Central memory CD4-positive, alpha-beta T cell (primary cell): ENCODE data around the gene KDM4B.

ENCODE experiments used
- DNase-seq: peaks from one replicate; pipeline ENCODE4 v3.0.0; 2022

Gene KDM4B

DNA sequence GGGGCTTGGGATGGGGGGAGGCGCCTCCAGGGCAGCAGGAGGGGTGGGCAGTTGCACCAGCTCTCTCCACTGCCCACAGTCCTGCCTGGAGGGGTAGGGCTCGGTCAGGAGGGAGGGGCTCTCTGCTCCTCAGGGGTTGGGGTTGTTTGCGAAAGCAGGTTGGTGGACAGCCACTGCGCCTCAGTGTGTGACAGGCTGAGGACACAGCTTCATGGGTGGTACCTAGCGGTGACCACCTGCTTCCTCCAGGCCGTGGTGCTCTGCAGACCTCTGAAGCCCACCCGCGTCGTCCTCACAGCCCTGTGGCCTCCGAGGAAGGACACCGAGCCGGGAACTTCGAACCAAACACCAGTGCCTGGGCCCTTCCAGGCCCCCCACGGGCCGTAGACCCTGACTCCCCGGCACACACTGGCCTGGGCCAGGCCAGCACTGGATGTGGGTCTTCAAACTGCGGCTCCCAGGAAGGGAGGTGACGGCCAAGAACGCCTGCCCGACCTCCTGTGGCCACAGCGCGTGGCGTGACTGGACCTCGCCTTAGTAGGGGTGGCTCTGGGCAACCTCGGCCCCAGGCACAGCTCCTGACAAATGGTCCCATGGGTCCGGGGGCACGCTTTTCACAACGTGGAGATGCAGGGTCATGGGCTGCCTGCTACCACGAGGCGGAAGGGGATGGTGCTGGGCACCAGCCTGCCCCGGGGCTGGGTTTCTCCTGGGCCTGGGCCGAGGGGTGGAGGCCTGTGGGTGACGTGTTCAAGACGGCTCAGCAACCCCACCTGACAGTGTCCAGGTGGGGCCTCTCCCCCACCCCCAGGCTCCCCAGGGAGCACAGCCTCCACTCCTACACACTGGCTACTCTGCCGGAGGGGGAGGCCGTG lies 173.2 kb downstream of the KDM4B start:
- DNase-seq, result no peak

DNA sequence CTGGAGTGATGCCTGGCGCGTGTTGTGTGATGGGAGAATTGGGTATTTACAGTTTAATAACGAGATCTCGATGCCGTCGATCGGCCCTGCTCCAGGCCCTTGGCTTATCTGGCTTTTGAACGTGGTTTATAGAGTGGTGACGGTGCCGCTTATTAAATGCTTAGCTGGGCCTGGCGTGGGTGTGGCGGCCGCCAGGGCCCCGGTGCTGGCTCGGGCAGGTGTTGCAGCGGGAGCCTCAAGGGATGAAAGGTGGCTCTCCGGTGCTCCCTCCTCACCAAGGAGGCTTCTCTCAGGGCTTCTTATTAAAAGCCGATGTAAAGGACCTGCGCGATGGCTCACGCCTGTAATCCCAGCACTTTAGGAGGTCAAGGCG lies 173.8 kb downstream of the KDM4B start:
- DNase-seq, result no peak

DNA sequence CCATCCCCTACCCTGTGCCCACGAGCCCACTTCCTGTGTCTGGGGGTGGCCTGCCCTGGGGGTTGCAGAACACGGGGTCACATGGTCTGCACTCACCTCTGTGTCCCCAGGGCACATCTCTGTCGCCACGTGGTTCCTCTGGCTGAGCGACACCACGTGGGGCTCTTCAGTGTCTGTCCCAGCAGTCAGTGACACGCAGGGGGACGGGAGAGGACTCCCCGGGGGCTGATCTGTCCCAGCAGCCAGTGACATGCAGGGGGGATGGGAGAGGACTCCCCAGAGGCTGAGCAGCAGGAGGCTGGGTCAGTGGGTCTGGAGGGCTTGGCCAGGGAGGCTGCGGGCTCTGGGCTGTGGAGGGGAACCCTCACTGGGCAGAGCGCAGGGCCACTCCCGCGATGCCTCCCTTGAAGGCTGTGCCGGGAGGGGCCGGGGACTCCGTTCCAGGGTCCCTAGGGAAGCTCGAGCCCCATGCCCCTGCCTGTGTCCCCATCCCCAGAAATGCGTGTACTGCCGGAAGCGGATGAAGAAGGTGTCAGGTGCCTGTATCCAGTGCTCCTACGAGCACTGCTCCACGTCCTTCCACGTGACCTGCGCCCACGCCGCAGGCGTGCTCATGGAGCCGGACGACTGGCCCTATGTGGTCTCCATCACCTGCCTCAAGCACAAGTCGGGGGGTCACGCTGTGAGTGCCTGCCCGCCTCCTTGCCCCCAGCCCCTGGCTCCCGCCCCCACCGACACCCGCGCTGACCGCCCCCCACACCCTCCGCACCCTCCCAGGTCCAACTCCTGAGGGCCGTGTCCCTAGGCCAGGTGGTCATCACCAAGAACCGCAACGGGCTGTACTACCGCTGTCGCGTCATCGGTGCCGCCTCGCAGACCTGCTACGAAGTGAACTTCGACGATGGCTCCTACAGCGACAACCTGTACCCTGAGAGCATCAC lies 174.8 kb downstream of the KDM4B start:
- DNase-seq, result no peak

DNA sequence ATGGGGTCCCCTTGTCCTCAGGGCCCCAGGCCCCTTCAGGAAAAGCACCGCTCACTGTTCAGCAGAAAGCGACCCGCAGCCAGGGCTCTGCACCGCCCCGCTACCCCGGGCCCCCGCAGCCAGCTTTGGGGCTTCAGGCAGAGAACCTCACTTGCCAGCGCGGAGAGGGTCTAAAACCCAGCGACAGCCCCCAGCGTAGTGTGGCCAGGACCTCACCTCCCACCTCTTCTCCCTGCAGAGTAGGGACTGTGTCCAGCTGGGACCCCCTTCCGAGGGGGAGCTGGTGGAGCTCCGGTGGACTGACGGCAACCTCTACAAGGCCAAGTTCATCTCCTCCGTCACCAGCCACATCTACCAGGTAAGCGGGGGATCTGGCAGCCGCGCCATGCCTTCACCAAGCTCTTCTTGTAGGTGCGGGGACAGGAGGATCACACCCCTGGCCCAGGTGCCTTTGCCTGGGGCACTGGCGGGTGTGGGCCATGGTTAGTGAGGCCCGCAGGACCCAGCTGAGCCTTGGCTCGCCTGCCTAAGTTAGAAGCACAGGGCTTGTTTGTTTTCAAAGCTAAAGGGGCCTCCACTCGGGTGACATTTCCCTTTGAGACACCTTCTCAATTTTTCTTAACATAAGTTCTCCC lies 175.7 kb downstream of the KDM4B start:
- no peak for DNase-seq

DNA sequence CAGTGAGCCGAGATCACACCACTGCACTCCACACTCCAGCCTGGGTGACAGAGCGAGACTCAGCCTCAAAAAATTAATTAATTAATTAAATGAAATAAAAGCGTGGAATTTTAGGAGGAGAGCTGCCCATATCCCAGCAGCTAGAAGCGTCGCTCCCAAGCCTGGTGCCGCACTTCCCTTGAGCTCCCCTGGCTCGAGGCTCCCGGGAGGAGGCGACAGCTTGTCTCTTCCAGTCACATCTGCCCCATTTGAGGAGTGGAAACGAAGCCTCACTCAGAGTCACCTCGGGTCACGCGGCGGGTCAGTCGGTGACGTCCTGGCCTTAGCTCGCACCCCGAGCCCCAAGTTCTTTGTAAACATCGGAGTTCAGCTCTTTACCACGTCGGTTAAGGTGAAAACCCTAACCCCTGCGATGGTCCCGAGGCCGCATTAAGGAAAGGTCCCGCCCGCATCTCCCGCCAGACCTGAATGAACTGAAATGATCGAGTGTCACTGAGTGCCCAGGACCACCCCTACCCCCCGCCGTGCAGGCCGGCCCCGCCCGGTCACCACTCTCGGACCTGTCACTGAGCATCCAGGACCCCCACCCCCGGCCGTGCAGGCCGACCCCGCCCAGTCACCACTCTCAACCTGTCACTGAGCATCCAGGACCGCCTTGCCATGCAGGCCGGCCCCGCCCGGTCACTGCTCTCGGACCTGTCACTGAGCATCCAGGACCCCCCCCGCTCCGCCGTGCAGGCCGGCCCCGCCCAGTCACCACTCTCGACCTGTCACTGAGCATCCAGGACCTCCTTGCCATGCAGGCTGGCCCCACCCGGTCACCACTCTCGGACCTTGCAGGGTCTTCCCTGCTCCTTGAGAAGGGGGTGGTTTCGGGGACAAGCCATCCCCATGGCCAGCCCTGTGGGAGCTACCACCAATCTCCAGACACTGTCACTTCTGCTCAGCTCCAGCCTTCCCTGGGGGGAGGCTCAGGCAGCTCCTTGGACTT lies 176.9 kb downstream of the KDM4B start:
- DNase-seq, result no peak

DNA sequence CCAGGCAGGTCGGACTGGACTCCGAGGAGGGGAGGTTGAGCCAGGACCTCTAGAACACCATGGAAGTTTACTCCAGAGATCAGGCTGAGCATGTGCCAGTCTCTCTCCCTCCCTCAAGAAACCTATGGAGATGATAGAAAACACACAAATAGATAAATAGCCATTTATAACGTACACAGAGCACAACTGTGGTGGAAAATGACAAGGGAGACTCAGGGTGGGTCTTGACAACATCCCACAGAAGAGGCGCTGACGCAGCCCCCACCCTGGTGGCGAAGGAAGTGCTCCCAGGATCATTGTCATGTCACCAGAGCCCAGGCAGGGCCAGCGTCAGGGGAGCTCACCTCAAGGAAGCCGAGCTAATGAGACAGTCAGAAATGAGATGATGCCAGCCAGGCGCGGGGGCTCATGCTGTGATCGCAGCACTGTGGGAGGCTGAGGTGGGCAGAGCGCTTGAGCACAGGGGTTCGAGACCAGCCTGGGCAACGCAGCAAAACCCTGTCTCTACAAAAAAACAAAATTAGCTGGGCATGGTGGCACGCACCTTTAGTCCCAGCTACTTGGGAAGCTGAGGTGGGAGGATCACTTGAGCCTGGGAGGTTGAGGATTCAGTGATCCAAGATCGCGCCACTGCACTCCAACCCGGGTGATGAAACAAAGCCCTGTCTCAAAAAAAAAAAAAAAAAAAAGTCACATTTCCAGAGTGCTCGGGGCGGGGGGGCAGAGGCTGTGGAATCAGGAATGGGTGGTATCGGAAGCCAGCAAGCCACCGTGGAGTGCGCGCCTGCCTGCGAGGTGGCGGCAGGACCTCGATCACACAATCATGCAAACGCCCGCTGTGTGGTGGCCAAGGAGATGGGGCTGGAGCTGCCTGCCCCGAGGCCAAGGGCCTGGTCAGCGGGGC lies 178.4 kb downstream of the KDM4B start:
- DNase-seq, result no peak

DNA sequence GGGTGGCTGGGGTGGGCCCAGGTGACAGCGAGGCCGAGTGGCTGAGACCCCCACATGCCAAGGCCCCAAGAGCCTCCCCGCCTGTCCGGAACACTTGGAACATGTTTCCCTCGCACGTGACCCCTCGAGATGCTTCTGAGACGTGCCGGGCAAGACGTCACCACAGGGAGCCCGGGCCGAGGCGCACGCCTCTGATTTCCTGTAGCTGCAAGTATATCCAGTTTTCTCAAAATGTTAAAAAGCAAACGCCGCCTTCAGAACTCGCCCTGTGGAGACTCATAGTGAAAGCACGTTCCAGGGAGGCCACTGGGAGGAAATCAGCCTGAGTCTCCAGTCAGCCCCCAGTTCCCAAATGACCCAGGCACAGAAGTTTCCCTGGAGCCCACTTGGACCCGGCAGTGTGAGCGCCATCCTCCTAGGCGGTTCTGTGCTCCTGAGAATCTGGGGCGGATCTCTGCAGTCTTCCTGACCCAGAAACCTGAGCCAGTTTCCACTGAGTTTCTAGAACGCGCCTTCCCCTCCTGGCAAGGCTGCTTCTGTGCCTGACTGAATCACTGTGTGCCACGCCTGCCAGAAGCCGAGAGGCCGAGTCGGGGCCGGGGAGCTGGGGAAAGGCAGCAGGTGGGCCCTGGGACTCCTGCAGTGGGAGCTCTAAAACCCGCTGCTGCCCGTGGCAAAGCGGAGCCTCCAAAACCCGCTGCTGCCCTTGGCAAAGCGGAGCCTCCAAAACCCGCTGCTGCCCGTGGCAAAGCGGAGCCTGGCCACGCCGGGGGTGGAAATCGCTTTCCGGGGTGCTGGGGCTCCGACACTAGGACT lies 179.3 kb downstream of the KDM4B start:
- DNase-seq, result no peak

DNA sequence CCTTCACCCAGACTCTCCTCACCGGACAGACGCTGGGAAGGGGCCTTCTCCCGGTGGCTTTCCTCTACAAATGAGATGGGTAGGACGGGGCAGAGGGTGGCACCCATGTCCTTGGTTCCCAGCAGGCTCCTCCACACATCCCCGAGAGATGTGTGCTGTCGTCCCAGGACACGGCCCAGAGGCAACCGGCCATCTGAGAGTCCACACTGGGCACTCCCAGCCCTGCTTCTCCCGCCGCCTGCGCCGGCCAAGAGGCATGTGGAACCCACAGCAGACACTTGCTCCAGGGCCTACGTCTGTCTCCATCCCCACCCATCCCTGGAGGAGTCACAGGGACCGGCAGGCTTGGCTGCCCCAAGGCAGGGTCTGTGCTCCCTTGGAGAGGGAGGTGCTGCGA lies 179.9 kb downstream of the KDM4B start:
- no peak for DNase-seq

DNA sequence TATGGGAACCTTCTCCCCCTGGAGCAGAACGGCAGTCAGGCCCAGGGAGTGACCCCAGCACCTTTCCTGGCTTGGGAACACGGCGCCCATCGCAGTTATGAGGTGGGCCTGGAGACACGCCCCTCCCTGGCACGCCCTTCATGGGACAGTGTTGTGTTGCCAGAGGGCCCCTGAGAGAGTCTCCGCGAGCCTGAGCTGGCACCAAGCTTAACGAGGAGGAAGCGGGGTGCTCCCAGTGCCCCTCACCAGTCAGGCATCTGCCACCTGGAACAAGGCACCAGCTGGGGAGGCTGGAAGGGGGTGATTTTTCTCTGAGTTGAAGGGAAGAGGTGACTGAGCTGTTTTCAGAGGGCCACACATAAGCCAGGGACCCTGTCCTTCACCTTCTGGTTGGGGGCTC lies 180.6 kb downstream of the KDM4B start:
- DNase-seq, result no peak

DNA sequence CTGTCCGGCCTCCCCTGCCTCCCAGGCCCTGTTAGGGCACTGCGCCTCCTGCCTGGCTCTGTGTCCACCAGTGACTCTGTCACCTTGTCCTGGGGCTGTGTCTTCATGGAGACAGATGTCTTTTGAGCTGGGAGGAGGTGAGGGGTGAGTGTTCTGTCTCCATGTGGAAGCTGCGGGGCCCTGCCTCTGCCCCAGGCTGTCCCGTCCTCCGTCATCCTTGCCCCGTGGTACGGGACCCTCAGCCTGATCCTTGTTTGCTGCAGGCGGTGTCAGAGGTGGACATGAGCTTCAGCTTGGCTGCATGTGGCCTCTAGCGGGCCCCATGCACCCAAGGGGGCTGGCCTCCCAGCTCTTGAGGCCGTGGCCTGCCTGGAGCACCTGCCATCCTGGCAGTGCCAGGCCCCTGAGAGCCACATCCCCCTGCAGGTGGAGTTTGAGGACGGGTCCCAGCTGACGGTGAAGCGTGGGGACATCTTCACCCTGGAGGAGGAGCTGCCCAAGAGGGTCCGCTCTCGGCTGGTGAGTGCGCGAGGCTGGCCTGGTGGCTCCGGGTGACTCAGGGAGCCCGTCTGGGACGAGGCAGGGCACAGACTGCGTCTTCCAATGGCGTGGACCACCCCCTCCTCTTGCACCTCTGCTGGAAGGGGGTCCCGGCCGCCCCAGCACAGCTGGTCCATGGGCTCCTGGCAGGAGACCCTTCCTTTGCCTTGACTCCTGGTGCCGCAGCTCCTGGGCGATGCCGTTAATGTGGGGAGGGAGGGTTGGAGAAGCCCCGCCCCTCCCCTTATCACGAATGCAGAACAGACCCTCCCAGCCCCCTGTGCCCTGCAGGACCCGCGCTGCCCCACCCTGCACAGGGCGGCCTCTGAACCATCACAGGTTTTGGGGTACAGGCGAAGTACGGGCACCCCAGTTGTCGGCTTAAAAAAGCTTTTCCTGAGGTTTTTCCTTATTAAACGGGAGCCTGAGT lies 181.3 kb downstream of the KDM4B start:
- no peak for DNase-seq

DNA sequence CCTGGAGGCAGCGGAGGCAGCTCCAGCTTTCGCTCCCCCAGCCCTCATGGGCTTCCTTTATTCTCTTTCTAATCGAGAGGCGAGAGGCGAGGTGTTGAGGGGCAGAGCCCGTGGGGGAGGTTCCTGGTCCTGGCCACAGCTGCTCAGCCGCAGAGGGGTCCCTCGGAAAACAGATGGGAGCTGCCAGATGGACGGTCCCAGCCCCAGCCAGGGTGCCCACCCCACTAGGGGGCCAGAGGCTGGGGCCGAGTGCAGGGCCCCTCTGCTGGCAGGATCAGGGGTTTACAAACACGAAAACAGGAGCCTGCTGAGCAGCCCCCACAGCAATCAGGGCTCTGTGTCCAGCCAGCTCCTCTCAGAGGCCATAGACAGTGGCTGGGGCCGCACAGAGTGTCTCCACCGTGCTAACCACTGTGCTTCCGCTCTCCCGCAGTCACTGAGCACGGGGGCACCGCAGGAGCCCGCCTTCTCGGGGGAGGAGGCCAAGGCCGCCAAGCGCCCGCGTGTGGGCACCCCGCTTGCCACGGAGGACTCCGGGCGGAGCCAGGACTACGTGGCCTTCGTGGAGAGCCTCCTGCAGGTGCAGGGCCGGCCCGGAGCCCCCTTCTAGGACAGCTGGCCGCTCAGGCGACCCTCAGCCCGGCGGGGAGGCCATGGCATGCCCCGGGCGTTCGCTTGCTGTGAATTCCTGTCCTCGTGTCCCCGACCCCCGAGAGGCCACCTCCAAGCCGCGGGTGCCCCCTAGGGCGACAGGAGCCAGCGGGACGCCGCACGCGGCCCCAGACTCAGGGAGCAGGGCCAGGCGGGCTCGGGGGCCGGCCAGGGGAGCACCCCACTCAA lies 182.2 kb downstream of the KDM4B start:
- no peak for DNase-seq

DNA sequence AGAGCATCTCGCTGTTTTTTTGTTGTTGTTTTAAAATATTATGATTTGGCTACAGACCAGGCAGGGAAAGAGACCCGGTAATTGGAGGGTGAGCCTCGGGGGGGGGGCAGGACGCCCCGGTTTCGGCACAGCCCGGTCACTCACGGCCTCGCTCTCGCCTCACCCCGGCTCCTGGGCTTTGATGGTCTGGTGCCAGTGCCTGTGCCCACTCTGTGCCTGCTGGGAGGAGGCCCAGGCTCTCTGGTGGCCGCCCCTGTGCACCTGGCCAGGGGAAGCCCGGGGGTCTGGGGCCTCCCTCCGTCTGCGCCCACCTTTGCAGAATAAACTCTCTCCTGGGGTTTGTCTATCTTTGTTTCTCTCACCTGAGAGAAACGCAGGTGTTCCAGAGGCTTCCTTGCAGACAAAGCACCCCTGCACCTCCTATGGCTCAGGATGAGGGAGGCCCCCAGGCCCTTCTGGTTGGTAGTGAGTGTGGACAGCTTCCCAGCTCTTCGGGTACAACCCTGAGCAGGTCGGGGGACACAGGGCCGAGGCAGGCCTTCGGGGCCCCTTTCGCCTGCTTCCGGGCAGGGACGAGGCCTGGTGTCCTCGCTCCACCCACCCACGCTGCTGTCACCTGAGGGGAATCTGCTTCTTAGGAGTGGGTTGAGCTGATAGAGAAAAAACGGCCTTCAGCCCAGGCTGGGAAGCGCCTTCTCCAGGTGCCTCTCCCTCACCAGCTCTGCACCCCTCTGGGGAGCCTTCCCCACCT lies 183.3 kb downstream of the KDM4B start:
- no peak for DNase-seq

DNA sequence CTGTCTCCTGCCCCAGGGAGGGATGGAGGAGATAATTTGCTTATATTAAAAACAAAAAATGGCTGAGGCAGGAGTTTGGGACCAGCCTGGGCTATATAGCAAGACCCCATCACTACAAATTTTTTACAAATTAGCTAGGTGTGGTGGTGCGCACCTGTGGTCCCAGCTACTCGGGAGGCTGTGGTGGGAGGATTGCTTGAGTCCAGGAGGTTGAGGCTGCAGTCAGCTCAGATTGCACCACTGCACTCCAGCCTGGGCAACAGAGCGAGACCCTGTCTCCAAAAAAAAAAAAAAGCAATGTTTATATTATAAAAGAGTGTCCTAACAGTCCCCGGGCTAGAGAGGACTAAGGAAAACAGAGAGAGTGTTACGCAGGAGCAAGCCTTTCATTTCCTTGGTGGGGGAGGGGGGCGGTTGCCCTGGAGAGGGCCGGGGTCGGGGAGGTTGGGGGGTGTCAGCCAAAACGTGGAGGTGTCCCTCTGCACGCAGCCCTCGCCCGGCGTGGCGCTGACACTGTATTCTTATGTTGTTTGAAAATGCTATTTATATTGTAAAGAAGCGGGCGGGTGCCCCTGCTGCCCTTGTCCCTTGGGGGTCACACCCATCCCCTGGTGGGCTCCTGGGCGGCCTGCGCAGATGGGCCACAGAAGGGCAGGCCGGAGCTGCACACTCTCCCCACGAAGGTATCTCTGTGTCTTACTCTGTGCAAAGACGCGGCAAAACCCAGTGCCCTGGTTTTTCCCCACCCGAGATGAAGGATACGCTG lies 184.0 kb downstream of the KDM4B start:
- DNase-seq, result no peak

DNA sequence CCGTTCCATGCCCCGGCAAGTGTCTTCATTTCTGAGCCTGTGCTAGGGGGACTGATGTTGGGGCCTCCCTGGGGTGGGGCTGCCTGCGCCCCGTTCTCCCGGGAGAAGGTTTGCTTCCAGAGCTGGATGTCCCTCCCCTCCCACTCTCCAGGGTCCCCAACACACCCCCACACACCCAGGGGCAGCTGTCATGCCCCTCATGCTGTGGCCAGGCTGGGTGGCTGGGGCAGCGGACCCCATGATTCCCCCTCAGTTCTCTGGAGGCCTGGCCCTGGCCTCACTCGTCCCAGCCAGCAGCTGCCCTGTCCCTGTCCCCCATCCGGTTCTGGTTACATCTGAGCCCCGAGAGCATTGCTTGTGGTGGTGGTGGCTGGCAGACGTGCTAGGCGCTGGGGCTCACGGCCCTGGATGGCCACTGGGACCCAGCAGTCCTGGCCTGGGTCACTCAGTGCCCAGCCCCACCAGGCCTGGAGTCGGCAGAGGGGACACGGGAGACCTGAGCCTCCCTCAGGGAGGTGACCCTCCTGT lies 184.8 kb downstream of the KDM4B start:
- no peak for DNase-seq

DNA sequence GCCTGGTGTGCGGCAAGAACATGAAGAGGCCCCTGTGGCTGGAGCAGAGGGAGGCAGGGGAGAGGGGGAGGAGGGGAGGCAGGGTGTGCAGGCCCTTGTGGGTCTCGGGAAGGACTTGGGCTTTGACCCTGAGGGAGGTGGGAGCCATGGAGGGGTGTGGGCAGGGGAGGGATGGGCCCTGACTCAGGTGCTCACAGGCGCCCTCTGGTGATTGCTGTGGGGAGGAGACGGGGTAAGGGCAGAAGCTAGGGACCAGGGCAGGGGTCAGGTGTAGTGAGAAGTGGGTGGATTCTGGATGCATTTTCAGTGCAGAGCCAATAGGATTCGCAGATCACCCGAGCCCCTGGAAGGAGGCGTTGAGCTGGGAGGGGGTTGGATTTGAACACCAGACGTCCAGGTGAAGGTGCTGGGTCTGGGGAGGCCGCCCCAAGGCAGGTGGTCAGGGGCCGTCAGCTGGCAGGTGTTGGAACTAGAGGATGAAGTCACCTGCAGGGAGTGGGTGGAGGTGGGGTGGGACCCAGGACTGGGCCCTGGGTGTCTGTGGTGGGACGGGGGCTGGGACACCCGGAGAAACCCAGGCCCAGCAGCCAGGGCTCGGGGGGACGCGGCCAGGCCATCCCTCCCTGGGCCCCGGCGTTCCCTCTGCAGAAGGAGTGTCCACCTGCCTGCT lies 185.4 kb downstream of the KDM4B start:
- DNase-seq, result no peak
